ENCODE results near the gene STT3B. TPM values are rescaled to one million over a fixed set of nuclear protein-coding genes. Genes with fewer than 3 reads are reported as not detected.

STT3B gene
- total RNA-seq, 3 donors from 2014 or later, result 97.2 to 113 (median 104) TPM

DNA sequence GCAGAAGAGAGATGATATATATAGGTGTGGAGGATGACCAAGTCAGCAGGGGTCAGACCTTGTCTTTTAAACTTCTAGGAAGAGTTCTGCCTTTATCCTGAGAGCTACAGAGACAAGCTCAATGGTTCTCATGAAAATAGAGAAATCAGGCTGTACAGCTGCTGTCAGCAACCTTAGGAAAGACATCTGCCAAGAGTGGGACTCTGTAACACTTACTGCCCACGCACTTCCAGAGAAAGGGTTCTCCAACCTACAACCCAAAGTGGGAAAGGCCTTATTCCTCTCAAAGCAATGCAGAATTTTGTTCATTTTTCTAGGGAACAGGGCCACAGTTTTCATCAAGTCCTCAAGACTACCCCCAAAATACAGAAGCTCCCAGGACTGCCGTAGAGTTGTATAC is 138.7 kb downstream of the STT3B start:
- H3K27me3 Mint-ChIP-seq (ENCODE audit: low read depth), result peaks cover 2% of the 10 kb centered on the region
- H3K4me3 Mint-ChIP-seq, result no peak overlapping the region
- no peaks in the 10 kb centered on the region for H3K4me1 Mint-ChIP-seq (ENCODE audit: low read depth)
- no peaks in the 10 kb centered on the region for H3K36me3 Mint-ChIP-seq (ENCODE audit: insufficient read depth)
- H3K9me3 Mint-ChIP-seq, result no peaks in the 10 kb centered on the region
- no peak for ATAC-seq
- no peak for DNase-seq

DNA sequence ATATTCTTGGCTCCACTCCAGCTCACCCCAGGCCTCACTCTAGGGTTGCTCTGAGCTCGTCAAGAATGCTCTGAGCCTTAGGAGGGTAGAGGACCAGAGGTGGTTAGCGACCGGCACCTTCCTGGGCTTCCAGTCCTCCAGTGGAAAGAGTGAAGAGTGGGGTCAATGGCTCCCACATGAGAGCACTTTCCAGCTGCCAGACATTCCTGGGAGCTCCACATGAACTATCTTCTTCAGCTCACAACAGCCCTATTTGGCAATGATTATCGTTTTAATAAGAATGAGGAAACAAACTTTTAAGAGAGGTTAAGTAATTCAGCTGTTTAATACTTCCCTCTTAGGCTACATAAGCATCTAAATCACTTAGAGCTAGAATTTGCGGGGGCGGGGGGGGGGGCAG is 139.3 kb downstream of the STT3B start:
- Mint-ChIP-seq H3K9me3 (no peaks in the 10 kb centered on the region), H3K4me1 (ENCODE audit: low read depth) (no peaks in the 10 kb centered on the region), H3K36me3 (ENCODE audit: insufficient read depth) (no peaks in the 10 kb centered on the region), H3K4me3 (no peak overlapping the region), H3K27me3 (ENCODE audit: low read depth) (peaks cover 2% of the 10 kb centered on the region)
- DNase-seq (no peak), ATAC-seq (no peak)

DNA sequence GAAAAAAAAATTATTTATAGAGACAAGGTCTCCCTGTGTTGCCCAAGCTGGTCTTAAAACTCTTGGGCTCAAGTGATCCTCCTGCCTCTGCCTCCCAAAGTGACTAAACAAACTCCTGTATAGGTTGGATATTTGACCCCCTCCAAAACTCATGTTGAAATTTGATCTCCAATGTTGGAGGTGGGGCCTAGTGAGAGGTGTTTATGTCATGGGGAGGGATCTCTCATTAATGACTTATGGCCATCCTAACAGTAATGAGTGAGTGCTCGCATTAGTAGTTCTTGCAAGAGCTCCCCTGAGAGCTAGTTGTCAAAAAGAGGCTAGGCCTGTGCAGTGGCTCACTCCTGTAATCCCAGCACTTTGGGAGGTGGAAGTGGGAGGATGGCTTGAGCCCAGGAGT is 141.2 kb downstream of the STT3B start:
- Mint-ChIP-seq H3K4me3 (no peak overlapping the region), H3K36me3 (ENCODE audit: insufficient read depth) (no peaks in the 10 kb centered on the region)

DNA sequence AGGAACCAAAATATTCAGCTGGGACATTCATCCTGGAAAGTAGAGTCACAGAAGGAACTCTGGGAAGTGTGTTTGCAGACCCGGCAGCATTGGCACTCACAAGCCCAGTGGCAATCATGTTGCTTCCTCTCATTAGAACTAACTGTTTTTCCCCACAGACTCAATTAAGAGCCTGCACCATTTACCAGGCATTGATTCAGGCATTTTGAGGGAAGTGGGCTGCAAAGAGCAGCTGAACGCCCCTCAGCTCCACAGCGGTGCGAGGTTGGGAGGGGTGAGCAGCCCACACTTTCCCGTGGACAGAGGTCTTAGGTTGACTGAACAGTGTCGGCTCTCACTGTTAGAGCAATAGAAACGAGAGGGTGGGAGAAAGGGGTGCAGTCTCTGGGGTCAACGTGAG is 143.8 kb downstream of the STT3B start:
- DNase-seq, result no peak
- Mint-ChIP-seq H3K4me1 (ENCODE audit: low read depth) (no peaks in the 10 kb centered on the region), H3K9me3 (no peaks in the 10 kb centered on the region), H3K4me3 (no peak overlapping the region), H3K36me3 (ENCODE audit: insufficient read depth) (no peaks in the 10 kb centered on the region), H3K27me3 (ENCODE audit: low read depth) (no peaks in the 10 kb centered on the region)
- no peak for ATAC-seq

More for the DNA sequence above, 141.2 kb downstream of the STT3B start:
- ATAC-seq (no peak), DNase-seq (no peak)
- H3K27me3 Mint-ChIP-seq (ENCODE audit: low read depth), result peaks cover 2% of the 10 kb centered on the region
- H3K9me3 Mint-ChIP-seq, result no peaks in the 10 kb centered on the region
- no peaks in the 10 kb centered on the region for H3K4me1 Mint-ChIP-seq (ENCODE audit: low read depth)

DNA sequence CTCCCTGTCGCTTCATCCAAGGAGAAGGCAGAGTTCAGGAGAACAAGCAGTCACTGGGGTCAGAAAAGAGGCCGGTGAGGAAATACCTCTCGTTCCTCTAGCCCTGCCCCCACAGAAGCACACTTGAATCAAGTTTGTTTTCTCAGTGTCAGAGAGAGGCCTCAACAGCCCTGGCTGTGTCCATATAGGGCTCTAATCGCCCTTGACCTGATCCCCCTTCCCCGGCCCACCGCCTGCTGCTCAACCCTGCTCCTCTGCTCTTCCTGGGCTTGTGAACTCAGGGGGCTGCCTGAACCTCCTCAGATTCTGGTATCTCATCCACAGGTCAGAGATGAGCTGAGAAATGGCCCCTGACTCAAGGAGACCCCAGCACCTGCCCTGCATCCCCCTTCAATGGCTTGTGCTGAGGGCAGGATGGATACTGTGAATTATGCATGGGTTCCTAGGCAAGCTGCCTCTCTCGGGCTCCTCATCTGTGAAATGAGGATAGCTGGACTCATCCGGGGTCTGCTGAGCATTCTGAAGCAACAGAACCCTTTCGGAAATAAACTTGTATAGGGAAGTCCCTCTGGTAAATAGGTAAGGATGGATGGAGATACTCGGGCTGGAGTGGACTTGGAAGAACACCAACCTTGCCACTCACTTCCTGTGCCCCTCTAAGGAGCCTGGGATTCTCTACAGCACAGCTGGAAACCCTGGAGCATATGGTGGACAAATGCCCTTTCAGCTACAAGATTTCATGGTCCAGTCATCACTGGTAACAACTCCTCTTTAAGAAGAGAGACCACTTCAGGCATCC is 147.5 kb downstream of the STT3B start:
- Mint-ChIP-seq H3K4me1 (ENCODE audit: low read depth) (no peaks in the 10 kb centered on the region), H3K27me3 (ENCODE audit: low read depth) (no peaks in the 10 kb centered on the region), H3K4me3 (no peak overlapping the region), H3K9me3 (no peaks in the 10 kb centered on the region), H3K36me3 (ENCODE audit: insufficient read depth) (no peaks in the 10 kb centered on the region)
- no peak for ATAC-seq
- DNase-seq, result no peak
